Stomach (tissue), 4 donors: ENCODE results near the gene ACVR2A.

ENCODE experiments used
- CTCF ChIP-seq, 7 experiments: fragments of 450-650 bp in 4 of 7; fragments of 200-600 bp in 3 of 7; sonication (generic) in 3 of 7; IDR thresholded peaks; one replicate each; pipeline ENCODE4 v1.5.1; 2016 to 2019; ENCODE audit warnings: antibody characterized with exemption in 7 of 7, control low read depth in 2 of 7, mild to moderate bottlenecking in 1 of 7
- EP300 ChIP-seq: sonication (generic); formaldehyde crosslinking; IDR thresholded peaks from one replicate; pipeline ENCODE4 v1.6.1; 2017; ENCODE audit warnings: antibody characterized with exemption
- POLR2A ChIP-seq, 4 donors: fragments of 450-650 bp; IDR thresholded peaks; one replicate each; pipeline ENCODE4 v1.6.1; 2016; ENCODE audit warnings: antibody characterized with exemption in 4 of 4, control low read depth in 2 of 4, mild to moderate bottlenecking in 1 of 4, moderate library complexity in 1 of 4
- POLR2AphosphoS5 ChIP-seq, 3 donors: sonication (generic); formaldehyde crosslinking; IDR thresholded peaks; one replicate each; pipeline ENCODE4 v1.6.1; 2016; ENCODE audit warnings: antibody characterized with exemption in 3 of 3

DNA sequence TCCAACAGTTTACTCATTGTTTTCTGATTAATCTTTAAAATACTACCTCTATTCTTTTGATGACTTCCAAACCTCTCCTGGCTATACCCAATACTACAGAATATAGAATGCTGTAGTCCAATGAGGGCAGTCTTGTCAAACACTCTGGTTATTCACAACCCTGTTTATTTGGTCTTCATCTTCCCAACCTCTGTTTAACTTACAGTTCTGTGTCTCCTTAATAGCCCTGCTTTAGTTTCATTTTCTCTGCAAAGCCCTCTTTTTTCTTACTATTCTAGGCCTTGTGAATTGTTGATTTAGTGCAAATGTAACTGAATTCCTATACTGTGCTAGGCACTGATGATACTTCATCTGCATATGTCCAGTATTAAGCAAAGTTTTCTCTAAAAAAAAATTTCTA is 40.0 kb downstream of the ACVR2A start:
- TF ChIP-seq CTCF (IDR thresholded peaks at IDR 0.05) (no peak), EP300 (no peak), POLR2A (IDR thresholded peaks at IDR 0.05) (no peak), POLR2AphosphoS5 (IDR thresholded peaks at IDR 0.05) (no peak)
